ENCODE results near the gene C11orf68.

DNA sequence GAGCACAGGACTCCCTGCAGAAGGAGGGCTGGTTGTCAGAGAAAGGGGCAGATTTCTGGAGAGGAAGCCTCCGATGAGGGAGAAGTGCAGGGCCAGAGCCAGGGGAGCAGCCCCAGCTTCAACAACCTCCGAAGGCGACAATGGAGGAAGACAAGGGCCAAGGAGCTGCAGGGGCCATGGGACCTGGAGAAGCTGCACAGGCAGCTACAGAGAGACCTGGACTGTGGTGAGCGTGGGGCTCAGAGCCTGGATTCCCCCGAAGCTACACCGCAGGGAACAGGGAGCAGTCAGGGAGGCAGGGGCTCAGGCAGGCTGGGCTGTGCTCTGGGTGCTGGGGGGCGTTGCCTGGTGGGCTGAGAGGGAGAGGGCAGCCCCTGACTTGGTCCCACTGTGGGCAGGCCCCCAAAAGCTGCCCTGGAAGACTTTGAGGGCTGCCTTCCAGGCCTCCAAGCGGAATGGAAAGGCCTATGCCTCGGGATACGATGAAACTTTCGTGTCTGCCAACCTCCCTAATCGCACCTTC, 28.8 kb upstream of the C11orf68 start:
- TF ChIP-seq, protein P1, sequence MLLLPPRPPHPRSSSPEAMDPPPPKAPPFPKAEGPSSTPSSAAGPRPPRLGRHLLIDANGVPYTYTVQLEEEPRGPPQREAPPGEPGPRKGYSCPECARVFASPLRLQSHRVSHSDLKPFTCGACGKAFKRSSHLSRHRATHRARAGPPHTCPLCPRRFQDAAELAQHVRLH (tag by site-specific recombination; IDR thresholded peaks at IDR 0.05): no peak
- TF ChIP-seq, protein P2, sequence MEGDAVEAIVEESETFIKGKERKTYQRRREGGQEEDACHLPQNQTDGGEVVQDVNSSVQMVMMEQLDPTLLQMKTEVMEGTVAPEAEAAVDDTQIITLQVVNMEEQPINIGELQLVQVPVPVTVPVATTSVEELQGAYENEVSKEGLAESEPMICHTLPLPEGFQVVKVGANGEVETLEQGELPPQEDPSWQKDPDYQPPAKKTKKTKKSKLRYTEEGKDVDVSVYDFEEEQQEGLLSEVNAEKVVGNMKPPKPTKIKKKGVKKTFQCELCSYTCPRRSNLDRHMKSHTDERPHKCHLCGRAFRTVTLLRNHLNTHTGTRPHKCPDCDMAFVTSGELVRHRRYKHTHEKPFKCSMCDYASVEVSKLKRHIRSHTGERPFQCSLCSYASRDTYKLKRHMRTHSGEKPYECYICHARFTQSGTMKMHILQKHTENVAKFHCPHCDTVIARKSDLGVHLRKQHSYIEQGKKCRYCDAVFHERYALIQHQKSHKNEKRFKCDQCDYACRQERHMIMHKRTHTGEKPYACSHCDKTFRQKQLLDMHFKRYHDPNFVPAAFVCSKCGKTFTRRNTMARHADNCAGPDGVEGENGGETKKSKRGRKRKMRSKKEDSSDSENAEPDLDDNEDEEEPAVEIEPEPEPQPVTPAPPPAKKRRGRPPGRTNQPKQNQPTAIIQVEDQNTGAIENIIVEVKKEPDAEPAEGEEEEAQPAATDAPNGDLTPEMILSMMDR (tag by site-specific recombination; IDR thresholded peaks at IDR 0.05): no peak
- TF ChIP-seq ZNF626 (tag by site-specific recombination; IDR thresholded peaks at IDR 0.05) (no peak), ZBTB7A (tag by site-specific recombination; IDR thresholded peaks at IDR 0.05; ENCODE audit: low read depth) (no peak), ZNF510 (tag by site-specific recombination; IDR thresholded peaks at IDR 0.05; ENCODE audit: insufficient replicate concordance) (no peak), SP7 (tag by site-specific recombination; IDR thresholded peaks at IDR 0.05) (no peak), ZNF416 (tag by site-specific recombination; IDR thresholded peaks at IDR 0.05) (no peak), GFI1B (tag by site-specific recombination; IDR thresholded peaks at IDR 0.05) (no peak), ZNF548 (tag by site-specific recombination; IDR thresholded peaks at IDR 0.05) (no peak), ZNF558 (tag by site-specific recombination; IDR thresholded peaks at IDR 0.05) (no peak), HOXA7 (CRISPR knock-in tag; IDR thresholded peaks at IDR 0.05; ENCODE audit: borderline replicate concordance) (no peak), FEZF1 (tag by site-specific recombination; IDR thresholded peaks at IDR 0.05) (no peak), ZNF175 (tag by site-specific recombination; IDR thresholded peaks at IDR 0.05) (no peak)
- TF ChIP-seq, protein P3, sequence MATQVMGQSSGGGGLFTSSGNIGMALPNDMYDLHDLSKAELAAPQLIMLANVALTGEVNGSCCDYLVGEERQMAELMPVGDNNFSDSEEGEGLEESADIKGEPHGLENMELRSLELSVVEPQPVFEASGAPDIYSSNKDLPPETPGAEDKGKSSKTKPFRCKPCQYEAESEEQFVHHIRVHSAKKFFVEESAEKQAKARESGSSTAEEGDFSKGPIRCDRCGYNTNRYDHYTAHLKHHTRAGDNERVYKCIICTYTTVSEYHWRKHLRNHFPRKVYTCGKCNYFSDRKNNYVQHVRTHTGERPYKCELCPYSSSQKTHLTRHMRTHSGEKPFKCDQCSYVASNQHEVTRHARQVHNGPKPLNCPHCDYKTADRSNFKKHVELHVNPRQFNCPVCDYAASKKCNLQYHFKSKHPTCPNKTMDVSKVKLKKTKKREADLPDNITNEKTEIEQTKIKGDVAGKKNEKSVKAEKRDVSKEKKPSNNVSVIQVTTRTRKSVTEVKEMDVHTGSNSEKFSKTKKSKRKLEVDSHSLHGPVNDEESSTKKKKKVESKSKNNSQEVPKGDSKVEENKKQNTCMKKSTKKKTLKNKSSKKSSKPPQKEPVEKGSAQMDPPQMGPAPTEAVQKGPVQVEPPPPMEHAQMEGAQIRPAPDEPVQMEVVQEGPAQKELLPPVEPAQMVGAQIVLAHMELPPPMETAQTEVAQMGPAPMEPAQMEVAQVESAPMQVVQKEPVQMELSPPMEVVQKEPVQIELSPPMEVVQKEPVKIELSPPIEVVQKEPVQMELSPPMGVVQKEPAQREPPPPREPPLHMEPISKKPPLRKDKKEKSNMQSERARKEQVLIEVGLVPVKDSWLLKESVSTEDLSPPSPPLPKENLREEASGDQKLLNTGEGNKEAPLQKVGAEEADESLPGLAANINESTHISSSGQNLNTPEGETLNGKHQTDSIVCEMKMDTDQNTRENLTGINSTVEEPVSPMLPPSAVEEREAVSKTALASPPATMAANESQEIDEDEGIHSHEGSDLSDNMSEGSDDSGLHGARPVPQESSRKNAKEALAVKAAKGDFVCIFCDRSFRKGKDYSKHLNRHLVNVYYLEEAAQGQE (tag by site-specific recombination; IDR thresholded peaks at IDR 0.05): no peak

All from HEK293 (cell line).